DOHH2 (cell line): Measurements from ENCODE around the gene SH2D5.

Experiments used
- H3F3A ChIP-seq: fragments of 200-600 bp; sonication (generic), shearing (Covaris generic); 2 replicates; pipeline ENCODE4 v1.6.0; 2016; ENCODE audit warnings: antibody characterized with exemption, mild to moderate bottlenecking; ENCODE audit not compliant: control insufficient read depth, insufficient read depth
- H3K27ac ChIP-seq: fragments of 200-600 bp; sonication (generic); 2 replicates; pipeline ENCODE4 v1.5.1; 2014; ENCODE audit warnings: low read depth, mild to moderate bottlenecking, low read length, moderate library complexity
- H3K27me3 ChIP-seq: fragments of 200-600 bp; sonication (generic); 2 replicates; pipeline ENCODE4 v1.6.1; 2014; ENCODE audit warnings: mild to moderate bottlenecking, low read length, mixed read lengths; ENCODE audit not compliant: control insufficient read depth
- H3K36me3 ChIP-seq: fragments of 200-600 bp; sonication (generic); 2 replicates; pipeline ENCODE4 v1.6.1; 2014; ENCODE audit warnings: mild to moderate bottlenecking, low read length, moderate library complexity, mixed read lengths; ENCODE audit not compliant: control insufficient read depth
- H3K4me1 ChIP-seq: fragments of 200-600 bp; sonication (generic); 2 replicates; pipeline ENCODE4 v1.6.1; 2014; ENCODE audit warnings: mild to moderate bottlenecking, low read length, mixed read lengths; ENCODE audit not compliant: control insufficient read depth
- H3K4me2 ChIP-seq: fragments of 200-600 bp; sonication (generic); 2 replicates; pipeline ENCODE4 v1.6.0; 2014; ENCODE audit warnings: mild to moderate bottlenecking, low read length, moderate library complexity
- H3K4me3 ChIP-seq: fragments of 200-600 bp; sonication (generic); 2 replicates; pipeline ENCODE4 v1.5.1; 2014; ENCODE audit warnings: mild to moderate bottlenecking, low read length, mixed read lengths
- H3K79me2 ChIP-seq: fragments of 200-600 bp; sonication (generic); 2 replicates; pipeline ENCODE4 v1.6.1; 2014; ENCODE audit warnings: mild to moderate bottlenecking, low read length, mixed read lengths; ENCODE audit not compliant: control insufficient read depth
- H3K9me2 ChIP-seq: fragments of 200-600 bp; sonication (generic); replicated peaks from 2 replicates; pipeline ENCODE4 v1.6.1; 2014; ENCODE audit warnings: mild to moderate bottlenecking, low read length, mixed read lengths; ENCODE audit not compliant: control insufficient read depth
- H3K9me3 ChIP-seq: fragments of 200-600 bp; sonication (generic); 2 replicates; pipeline ENCODE4 v1.6.1; 2014; ENCODE audit warnings: antibody characterized with exemption, low read length, mixed read lengths; ENCODE audit not compliant: control insufficient read depth, insufficient read depth
- H4K20me1 ChIP-seq: fragments of 200-600 bp; sonication (generic); 2 replicates; pipeline ENCODE4 v1.6.0; 2014; ENCODE audit warnings: low read depth, mild to moderate bottlenecking, antibody characterized with exemption, low read length, moderate library complexity; ENCODE audit not compliant: control insufficient read depth, insufficient read depth
- EZH2phosphoT487 ChIP-seq: fragments of 200-600 bp; sonication (generic); IDR thresholded peaks from 2 replicates; pipeline ENCODE4 v1.6.1; 2017; ENCODE audit warnings: borderline replicate concordance, mild to moderate bottlenecking, antibody characterized with exemption, low read length, moderate library complexity, mixed read lengths
- TF ChIP-seq, protein P1 (sequence below): fragments of 200-600 bp; sonication (generic); IDR thresholded peaks from one replicate; pipeline ENCODE4 v1.5.1; 2014; ENCODE audit warnings: antibody characterized with exemption, mild to moderate bottlenecking, low read depth, low read length; ENCODE audit not compliant: poor library complexity, severe bottlenecking

Gene SH2D5

DNA sequence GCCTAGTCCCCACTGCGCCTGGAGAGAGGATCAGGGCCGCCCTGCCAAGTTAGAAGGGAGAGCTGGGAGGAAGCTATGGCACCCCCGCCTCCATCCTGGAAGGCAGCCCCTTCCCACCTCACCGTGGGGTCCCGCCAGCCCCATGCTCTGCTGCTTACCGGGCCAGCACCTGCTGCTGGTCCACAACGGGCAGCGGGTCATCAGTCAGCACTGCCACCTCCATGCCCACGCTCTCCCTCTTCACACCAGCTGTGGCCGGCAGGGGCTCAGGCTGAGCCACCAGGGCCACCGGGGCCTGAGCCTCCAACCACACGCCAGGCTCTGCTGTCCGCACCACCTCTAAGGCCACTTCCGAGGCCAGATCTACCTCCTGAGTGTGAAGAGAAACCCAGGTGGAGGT is 47.9 kb downstream of the SH2D5 start:
- H4K20me1 ChIP-seq = no peaks in the 10 kb centered on the region
- H3F3A ChIP-seq = no peaks in the 10 kb centered on the region
- no peaks in the 10 kb centered on the region for H3K36me3 ChIP-seq
- no peaks in the 10 kb centered on the region for H3K9me3 ChIP-seq
- peaks cover 2% of the 10 kb centered on the region; the same call in 1 of the 2 replicates for H3K27me3 ChIP-seq
- H3K27ac ChIP-seq = no peak overlapping the region
- H3K4me2 ChIP-seq = no peak overlapping the region
- TF ChIP-seq EZH2phosphoT487 = no peak
- TF ChIP-seq, protein P1, sequence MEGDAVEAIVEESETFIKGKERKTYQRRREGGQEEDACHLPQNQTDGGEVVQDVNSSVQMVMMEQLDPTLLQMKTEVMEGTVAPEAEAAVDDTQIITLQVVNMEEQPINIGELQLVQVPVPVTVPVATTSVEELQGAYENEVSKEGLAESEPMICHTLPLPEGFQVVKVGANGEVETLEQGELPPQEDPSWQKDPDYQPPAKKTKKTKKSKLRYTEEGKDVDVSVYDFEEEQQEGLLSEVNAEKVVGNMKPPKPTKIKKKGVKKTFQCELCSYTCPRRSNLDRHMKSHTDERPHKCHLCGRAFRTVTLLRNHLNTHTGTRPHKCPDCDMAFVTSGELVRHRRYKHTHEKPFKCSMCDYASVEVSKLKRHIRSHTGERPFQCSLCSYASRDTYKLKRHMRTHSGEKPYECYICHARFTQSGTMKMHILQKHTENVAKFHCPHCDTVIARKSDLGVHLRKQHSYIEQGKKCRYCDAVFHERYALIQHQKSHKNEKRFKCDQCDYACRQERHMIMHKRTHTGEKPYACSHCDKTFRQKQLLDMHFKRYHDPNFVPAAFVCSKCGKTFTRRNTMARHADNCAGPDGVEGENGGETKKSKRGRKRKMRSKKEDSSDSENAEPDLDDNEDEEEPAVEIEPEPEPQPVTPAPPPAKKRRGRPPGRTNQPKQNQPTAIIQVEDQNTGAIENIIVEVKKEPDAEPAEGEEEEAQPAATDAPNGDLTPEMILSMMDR = no peak
- H3K4me3 ChIP-seq = no peak overlapping the region
- peaks cover 8% of the 10 kb centered on the region for H3K4me1 ChIP-seq
- H3K79me2 ChIP-seq = no peaks in the 10 kb centered on the region
- no peaks in the 10 kb centered on the region for H3K9me2 ChIP-seq

DNA sequence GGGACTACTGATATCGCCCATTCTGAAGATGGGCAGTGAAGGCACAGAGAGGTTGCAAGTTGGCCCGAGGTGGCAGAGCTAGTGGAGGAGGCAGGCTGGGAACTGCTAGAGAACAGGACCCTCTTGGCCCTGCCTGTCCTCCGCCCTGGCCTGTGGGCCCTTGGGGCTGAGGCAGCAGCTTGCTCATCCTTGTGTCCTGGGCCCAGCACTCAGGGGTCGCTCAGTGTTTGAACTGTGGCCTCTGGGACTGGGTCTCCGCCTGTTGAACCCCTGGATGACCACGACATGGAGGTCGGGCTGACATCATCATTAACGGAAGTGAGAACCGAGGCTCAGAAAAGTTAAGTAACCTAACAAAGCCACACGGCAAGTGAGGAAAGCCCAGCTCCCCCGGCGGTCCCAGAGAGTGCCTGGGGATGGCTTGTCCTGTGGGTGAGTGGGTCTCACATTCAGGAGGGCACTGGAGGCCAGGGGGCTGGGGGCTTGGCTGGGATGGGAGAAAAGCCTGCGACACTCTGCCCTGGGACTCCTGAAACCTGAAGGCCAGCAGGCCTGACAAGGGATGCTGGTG is 48.4 kb downstream of the SH2D5 start:
- TF ChIP-seq, protein P1 = no peak
- TF ChIP-seq EZH2phosphoT487 = no peak
- no peaks in the 10 kb centered on the region for H3F3A ChIP-seq
- H3K27ac ChIP-seq = no peak overlapping the region
- H3K9me2 ChIP-seq = no peaks in the 10 kb centered on the region
- no peak overlapping the region for H3K4me3 ChIP-seq
- H3K4me1 ChIP-seq = peaks cover 12% of the 10 kb centered on the region
- H3K27me3 ChIP-seq = peaks cover 2% of the 10 kb centered on the region; the same call in 1 of the 2 replicates
- no peak overlapping the region for H3K4me2 ChIP-seq
- no peaks in the 10 kb centered on the region for H4K20me1 ChIP-seq
- no peaks in the 10 kb centered on the region for H3K9me3 ChIP-seq
- no peaks in the 10 kb centered on the region for H3K36me3 ChIP-seq
- H3K79me2 ChIP-seq = no peaks in the 10 kb centered on the region

DNA sequence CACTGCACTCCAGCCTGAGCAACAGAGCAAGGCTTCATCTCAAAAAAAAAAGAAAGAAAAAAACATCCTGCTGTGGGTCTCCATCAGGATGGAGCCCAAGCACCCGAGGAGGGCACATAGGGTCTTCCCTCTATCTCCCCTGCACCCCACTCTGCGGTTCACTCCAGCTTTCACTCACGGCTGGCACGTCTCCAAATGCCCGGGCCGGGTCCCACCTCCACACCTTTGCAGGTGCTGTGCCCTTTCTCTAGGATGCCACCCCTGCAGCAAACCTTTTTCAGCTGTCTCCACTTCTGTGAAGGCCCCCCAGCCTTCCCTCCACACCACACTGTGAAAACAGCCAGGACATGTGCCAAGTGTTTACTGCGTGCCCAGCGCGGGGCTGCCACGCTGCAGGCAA is 48.9 kb downstream of the SH2D5 start:
- Histone ChIP-seq H3K79me2 (no peaks in the 10 kb centered on the region), H4K20me1 (no peaks in the 10 kb centered on the region), H3K27me3 (peaks cover 2% of the 10 kb centered on the region; the same call in 1 of the 2 replicates), H3K4me3 (no peak overlapping the region), H3K27ac (no peak overlapping the region), H3K4me2 (no peak overlapping the region), H3K36me3 (no peaks in the 10 kb centered on the region), H3F3A (no peaks in the 10 kb centered on the region), H3K9me2 (no peaks in the 10 kb centered on the region), H3K9me3 (no peaks in the 10 kb centered on the region), H3K4me1 (peaks cover 17% of the 10 kb centered on the region)
- no peak for TF ChIP-seq EZH2phosphoT487
- TF ChIP-seq, protein P1 = no peak
